Right lobe of liver (tissue), 4 donors: ENCODE measurements around the gene RASSF5.

Experiments used
- POLR2A ChIP-seq: fragments of 450-650 bp; IDR thresholded peaks from one replicate; pipeline ENCODE4 v1.6.1; 2017; ENCODE audit warnings: antibody characterized with exemption, mild to moderate bottlenecking
- TF ChIP-seq, protein P1 (sequence below), 4 donors: fragments of 200-600 bp in 3 of 4; fragments of 450-650 bp in 1 of 4; IDR thresholded peaks; one replicate each; pipeline versions ENCODE4 v1.5.1 to v1.8.0; 2016 to 2022; ENCODE audit warnings: antibody characterized with exemption in 4 of 4, mild to moderate bottlenecking in 2 of 4
- donor health status: DM: no; HTN: no; CAD: no.
- donor health status: DM: no; HTN: no; CAD: no.
- donor health status: DM: no; HTN: yes; CAD: no.

- TF ChIP-seq, protein P1, sequence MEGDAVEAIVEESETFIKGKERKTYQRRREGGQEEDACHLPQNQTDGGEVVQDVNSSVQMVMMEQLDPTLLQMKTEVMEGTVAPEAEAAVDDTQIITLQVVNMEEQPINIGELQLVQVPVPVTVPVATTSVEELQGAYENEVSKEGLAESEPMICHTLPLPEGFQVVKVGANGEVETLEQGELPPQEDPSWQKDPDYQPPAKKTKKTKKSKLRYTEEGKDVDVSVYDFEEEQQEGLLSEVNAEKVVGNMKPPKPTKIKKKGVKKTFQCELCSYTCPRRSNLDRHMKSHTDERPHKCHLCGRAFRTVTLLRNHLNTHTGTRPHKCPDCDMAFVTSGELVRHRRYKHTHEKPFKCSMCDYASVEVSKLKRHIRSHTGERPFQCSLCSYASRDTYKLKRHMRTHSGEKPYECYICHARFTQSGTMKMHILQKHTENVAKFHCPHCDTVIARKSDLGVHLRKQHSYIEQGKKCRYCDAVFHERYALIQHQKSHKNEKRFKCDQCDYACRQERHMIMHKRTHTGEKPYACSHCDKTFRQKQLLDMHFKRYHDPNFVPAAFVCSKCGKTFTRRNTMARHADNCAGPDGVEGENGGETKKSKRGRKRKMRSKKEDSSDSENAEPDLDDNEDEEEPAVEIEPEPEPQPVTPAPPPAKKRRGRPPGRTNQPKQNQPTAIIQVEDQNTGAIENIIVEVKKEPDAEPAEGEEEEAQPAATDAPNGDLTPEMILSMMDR (IDR thresholded peaks at IDR 0.05): no peak
- no peak for TF ChIP-seq POLR2A
Measured at GRCh38 chr1:206559672-206559995, 52.3 kb downstream of the RASSF5 start.
